CD4-positive, CD25-positive, alpha-beta regulatory T cell (primary cell): ENCODE measurements around the gene EMC8. TPM values are rescaled to one million over a fixed set of nuclear protein-coding genes. Genes with fewer than 3 reads are reported as not detected.

Source experiments
- ATAC-seq, 2 donors: fragments of 150-1000 bp; cut with Tn5 transposase; one replicate each; pipeline ENCODE4 v1.10.0; 2021; ENCODE audit warnings: low read depth in 2 of 2, moderate number of reproducible peaks in 2 of 2, moderate library complexity in 1 of 2
- DNase-seq, 3 donors: peaks; one replicate each; pipeline versions ENCODE4 v3.0.0 to v3.0.0-alpha.2; 2012 to 2022; ENCODE audit warnings: mixed read lengths in 1 of 3
- H3K27ac ChIP-seq: one replicate; pipeline ENCODE4 v1.7.0; 2013; ENCODE audit warnings: mild to moderate bottlenecking, low read length; ENCODE audit not compliant: insufficient read depth, poor library complexity, severe bottlenecking
- H3K27me3 ChIP-seq: one replicate; pipeline ENCODE4 v1.7.0; 2013; ENCODE audit warnings: low read length; ENCODE audit not compliant: control insufficient read depth, insufficient read depth
- H3K36me3 ChIP-seq: one replicate; pipeline ENCODE4 v1.7.0; 2013; ENCODE audit warnings: mild to moderate bottlenecking, low read length, moderate library complexity; ENCODE audit not compliant: control insufficient read depth, insufficient read depth
- H3K4me1 ChIP-seq: 2 replicates; pipeline ENCODE4 v1.7.0; 2013; ENCODE audit warnings: mild to moderate bottlenecking, low read length; ENCODE audit not compliant: insufficient read depth, control insufficient read depth, poor library complexity, severe bottlenecking
- H3K4me3 ChIP-seq: one replicate; pipeline ENCODE4 v1.7.0; 2013; ENCODE audit warnings: low read depth, mild to moderate bottlenecking, low read length, moderate library complexity
- H3K9me3 ChIP-seq, 2 experiments: 1 replicate in 1 of 2; 2 replicates in 1 of 2; pipeline ENCODE4 v1.7.0; 2013; ENCODE audit warnings: low read length in 2 of 2, mild to moderate bottlenecking in 1 of 2, moderate library complexity in 1 of 2; ENCODE audit not compliant: control insufficient read depth in 2 of 2
- H3K27ac Mint-ChIP-seq, 3 donors: one replicate each; pipeline ENCODE4 v1.8.0; 2020 to 2022; ENCODE audit warnings: mild to moderate bottlenecking in 3 of 3, mixed read lengths in 3 of 3, moderate library complexity in 2 of 3
- H3K27me3 Mint-ChIP-seq: one replicate; pipeline ENCODE4 v1.8.0; 2022; ENCODE audit warnings: mild to moderate bottlenecking, mixed read lengths
- H3K36me3 Mint-ChIP-seq: one replicate; pipeline ENCODE4 v1.8.0; 2020; ENCODE audit warnings: mixed read lengths
- H3K4me1 Mint-ChIP-seq, 4 donors: one replicate each; pipeline ENCODE4 v1.8.0; 2020 to 2022; ENCODE audit warnings: mixed read lengths in 4 of 4, mild to moderate bottlenecking in 1 of 4
- H3K4me3 Mint-ChIP-seq, 4 donors: one replicate each; pipeline ENCODE4 v1.8.0; 2020 to 2022; ENCODE audit warnings: mild to moderate bottlenecking in 4 of 4, mixed read lengths in 4 of 4, moderate library complexity in 3 of 4
- H3K9me3 Mint-ChIP-seq, 7 donors: one replicate each; pipeline ENCODE4 v1.8.0; 2020 to 2022; ENCODE audit warnings: mixed read lengths in 7 of 7, mild to moderate bottlenecking in 3 of 7, moderate library complexity in 2 of 7
- polyA plus RNA-seq, 4 donors: library from polyadenylated mRNA; unstranded; fragments of 300-500 nt; fragmentation: Illumina TruSeq; gene quantifications; one replicate each; pipeline ENCODE4 v1.2.3, GENCODE V29; 2021
- total RNA-seq: library from RNA; stranded (reverse); gene quantifications from one replicate; pipeline ENCODE4 v1.2.3, GENCODE V29; 2022

The EMC8 gene
- total and polyA plus RNA-seq, 5 donors from 2014 or later, result 23.7 to 36.9 (median 28.8) TPM

DNA sequence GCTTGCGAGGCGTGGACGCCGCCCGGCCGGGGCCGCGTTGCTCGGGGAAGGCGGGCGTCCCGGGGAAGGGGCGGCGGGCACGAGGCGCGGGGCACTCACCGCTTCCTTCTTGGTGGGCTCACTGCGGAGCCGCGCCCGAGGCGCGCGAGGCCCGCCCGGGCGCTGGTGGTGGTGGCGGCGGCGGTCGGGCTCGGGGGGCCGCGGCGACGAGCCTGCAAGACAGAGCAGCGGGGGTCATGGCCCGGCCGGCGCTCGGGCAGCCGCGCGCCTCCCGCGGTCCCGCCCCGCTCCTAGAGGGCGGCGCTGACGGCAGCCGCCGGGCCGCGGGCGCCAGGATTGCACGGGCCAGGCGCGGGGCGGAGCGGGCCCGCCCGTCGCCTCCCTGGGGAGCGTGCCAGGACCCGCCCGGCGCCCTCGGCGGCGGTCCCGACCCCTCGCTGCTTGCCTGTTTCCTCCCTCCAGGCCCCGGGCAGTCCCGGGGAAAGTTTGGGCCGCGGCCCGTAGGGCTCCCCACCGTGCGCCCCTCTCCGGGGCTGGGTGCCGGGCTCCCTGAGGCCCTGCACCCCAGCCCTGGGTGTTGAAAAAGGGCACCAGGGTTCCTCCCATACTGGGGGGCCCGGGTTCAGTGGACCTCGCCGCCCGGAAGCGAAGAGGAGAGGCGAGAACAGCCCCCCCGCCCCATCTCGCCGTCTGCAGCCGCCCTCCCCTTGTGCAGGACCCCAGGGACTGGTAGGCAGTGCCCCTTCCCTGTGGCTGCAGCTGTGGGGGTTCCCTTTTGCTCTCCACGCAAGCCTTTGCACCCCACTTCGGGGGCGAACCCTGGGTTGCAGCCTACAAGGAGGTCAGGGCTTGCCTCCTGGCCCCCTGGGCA, 48.3 kb downstream of the EMC8 start, which contains the start of gene C16orf74:
C16orf74 (minus strand) TSS at position 270 of the 871 bp plus-strand sequence. CDS start 15,879 bp downstream, outside the sequence.
- no peak within 1 kb of the TSS for H3K27ac Mint-ChIP-seq
- Histone ChIP-seq H3K4me1 (peaks cover 17% of the 10 kb centered on the region), H3K9me3 (no peaks in the 10 kb centered on the region), H3K27ac (no peak within 1 kb of the TSS), H3K36me3 (no peaks in the 10 kb centered on the region), H3K4me3 (no peak within 1 kb of the TSS), H3K27me3 (peaks cover 8% of the 10 kb centered on the region)
- ATAC-seq (peak in 1 of 2 donors; percentile 58), DNase-seq (no peak)
- H3K9me3 Mint-ChIP-seq, result no peaks in the 10 kb centered on the region
- H3K27me3 Mint-ChIP-seq, result peaks cover 60% of the 10 kb centered on the region
- peak within 1 kb of the TSS; percentile 16 to 89 (median 83) for H3K4me3 Mint-ChIP-seq
- H3K36me3 Mint-ChIP-seq, result no peaks in the 10 kb centered on the region
- H3K4me1 Mint-ChIP-seq, result peaks cover 0 to 15% (median 3%) of the 10 kb centered on the region in 4 donors

DNA sequence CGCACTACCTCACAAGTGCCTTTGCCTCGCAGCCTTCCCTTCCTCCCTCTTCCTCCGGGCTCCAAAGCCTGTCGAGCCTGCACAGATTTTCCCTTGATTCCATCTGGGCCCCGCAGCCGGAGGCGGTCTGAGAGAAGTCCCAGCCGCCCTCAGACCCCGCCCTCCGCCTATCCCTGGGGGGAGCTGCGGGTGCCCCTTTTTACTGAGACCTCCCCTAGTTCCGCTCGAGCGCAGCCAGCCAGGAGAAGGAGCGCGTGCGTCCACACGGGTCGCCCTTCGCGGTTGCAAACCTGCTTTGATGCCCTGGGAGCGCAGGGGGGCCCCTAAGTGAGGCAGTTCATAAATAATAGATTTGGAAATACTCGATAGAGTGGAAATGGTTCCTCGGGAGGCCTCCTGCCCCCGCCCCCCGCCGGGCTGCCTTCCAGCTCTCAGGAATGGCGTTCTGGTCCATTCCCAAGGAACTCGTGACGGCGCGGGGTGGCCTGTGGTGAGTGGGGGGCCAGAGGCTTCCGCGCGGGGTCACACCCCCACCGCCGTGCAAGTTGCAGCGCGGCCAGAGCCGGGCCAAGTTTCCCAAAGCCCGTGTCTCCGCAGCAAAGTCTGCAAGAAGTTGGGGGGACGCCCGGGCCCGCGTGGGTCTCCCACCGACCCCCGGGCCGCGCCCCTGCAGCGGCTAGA, 49.1 kb downstream of the EMC8 start:
- DNase-seq, result no peak
- ATAC-seq, result peak in 1 of 2 donors; percentile 23

DNA sequence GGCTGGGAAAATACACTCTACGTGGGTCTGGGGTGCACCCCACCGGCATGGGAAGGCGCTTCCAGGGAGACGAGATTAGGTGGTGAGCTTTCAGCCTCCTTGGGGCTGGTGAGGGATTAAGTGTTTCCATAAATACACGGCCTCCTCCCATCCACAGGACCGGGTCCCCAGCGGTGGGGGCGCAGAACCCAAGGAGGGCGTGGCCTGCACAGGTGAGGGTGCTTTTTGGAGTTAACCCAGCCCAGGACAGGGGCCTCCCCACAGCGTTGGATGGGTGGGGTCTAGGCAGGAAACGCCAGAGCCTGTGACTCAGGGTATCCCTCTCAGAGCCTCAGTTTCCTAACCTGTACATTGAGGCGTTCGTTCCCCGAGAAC, 49.6 kb downstream of the EMC8 start:
- H3K27ac Mint-ChIP-seq, result no peak overlapping the region
- peak overlapping the region in 3 of 4 donors; percentile 16 to 89 (median 80) for H3K4me3 Mint-ChIP-seq
- peaks cover 8% of the 10 kb centered on the region for H3K27me3 ChIP-seq
- H3K9me3 ChIP-seq, result no peaks in the 10 kb centered on the region
- no peaks in the 10 kb centered on the region for H3K36me3 Mint-ChIP-seq
- no peak overlapping the region for H3K4me3 ChIP-seq
- DNase-seq (no peak), ATAC-seq (no peak)
- H3K4me1 Mint-ChIP-seq, result peaks cover 0 to 15% (median 3%) of the 10 kb centered on the region in 4 donors
- no peak overlapping the region for H3K27ac ChIP-seq
- H3K4me1 ChIP-seq, result peaks cover 17% of the 10 kb centered on the region
- H3K9me3 Mint-ChIP-seq, result no peaks in the 10 kb centered on the region
- H3K27me3 Mint-ChIP-seq, result peaks cover 61% of the 10 kb centered on the region
- no peaks in the 10 kb centered on the region for H3K36me3 ChIP-seq

More for the DNA sequence above, 49.1 kb downstream of the EMC8 start:
- Mint-ChIP-seq H3K27ac (no peak overlapping the region), H3K4me3 (peak overlapping the region; percentile 16 to 89 (median 83)), H3K9me3 (no peaks in the 10 kb centered on the region), H3K36me3 (no peaks in the 10 kb centered on the region), H3K27me3 (peaks cover 62% of the 10 kb centered on the region), H3K4me1 (peaks cover 0 to 15% (median 3%) of the 10 kb centered on the region in 4 donors)
- H3K4me1 ChIP-seq, result peaks cover 17% of the 10 kb centered on the region
- no peaks in the 10 kb centered on the region for H3K9me3 ChIP-seq
- H3K27ac ChIP-seq, result no peak overlapping the region
- no peak overlapping the region for H3K4me3 ChIP-seq
- H3K27me3 ChIP-seq, result peaks cover 8% of the 10 kb centered on the region
- H3K36me3 ChIP-seq, result no peaks in the 10 kb centered on the region

DNA sequence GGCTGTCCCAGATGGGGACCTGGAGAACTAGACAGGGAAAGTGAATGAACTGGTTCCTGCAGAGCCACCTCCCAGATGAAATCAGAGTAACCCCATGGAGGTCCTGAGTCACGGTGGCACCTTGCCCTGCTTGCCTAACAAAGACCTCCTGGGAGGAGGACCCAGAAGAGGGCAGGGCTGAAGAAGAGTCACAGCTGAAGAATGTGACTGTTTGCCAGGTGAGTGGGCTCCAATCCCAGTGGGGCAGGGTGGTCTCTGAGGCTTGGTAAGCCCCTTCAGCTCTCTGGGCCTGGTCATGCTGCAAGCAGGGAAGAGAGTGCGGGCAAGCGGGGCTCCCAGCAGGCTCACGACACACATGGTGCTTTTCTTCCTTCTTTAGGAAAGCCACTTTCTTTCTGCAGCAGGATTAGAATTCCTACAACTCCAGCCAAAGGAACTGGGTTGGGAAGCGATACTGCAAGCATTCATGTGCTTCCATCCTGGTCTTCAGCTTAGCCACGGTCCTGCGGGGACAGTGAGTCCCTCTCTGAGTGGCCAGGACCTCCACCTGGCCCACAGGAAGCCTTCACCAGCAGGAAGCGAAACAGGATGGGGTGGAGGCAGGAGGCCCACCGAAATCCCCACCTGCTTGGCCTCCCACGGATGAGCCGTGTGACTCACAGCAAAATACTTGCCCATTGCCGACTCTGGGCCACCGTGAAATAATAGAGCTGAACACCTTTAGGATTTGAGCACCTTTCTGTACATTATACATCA, 52.7 kb downstream of the EMC8 start:
- peaks cover 17% of the 10 kb centered on the region for H3K4me1 ChIP-seq
- H3K27me3 ChIP-seq, result peaks cover 4% of the 10 kb centered on the region
- H3K4me3 ChIP-seq, result no peak overlapping the region
- H3K27ac ChIP-seq, result no peak overlapping the region
- DNase-seq (peak in 1 of 3 donors; percentile 16), ATAC-seq (no peak)
- H3K36me3 Mint-ChIP-seq, result no peaks in the 10 kb centered on the region
- no peaks in the 10 kb centered on the region for H3K9me3 Mint-ChIP-seq
- peak overlapping the region in 1 of 3 donors; percentile 63 for H3K27ac Mint-ChIP-seq
- H3K9me3 ChIP-seq, result no peaks in the 10 kb centered on the region
- peaks cover 36% of the 10 kb centered on the region for H3K27me3 Mint-ChIP-seq
- H3K4me1 Mint-ChIP-seq, result peaks cover 0 to 12% (median 3%) of the 10 kb centered on the region in 4 donors
- H3K4me3 Mint-ChIP-seq, result no peak overlapping the region
- no peaks in the 10 kb centered on the region for H3K36me3 ChIP-seq

DNA sequence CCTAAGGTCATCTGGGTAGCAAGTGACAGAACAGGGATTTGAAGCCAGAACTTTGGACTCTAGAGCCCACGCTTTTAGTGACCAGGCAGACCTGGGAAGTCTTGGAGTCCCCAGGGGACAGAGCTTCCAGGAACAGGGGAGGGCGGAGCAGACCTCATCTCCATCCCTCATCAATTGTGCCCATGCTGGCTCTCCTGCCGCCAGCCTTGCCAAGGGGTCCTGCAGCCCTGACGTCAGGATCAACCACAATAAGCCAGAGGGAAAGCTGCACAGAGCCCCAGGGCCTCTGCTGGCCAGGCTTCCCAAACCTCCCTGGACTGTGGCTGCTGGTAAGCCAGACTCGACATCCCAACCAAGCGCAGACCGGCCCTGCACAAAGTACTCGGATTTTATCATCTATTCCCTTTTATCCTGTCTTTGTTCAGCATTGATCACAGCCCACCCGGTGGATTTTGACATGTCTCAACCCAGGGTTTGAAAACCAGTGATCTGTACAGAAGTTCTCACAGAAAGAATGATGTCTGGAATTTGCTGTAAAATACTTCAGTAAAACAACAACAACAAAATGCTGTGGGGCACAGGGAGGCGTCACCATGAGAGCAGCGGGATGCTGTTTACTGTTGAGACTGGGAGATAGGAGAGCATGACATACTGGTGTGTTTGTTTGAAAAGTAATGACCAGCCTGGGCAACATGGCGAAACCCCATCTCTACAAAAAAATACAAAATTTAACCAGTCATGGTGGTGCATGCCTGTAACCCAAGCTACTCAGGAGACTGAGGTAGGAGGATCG, 60.2 kb downstream of the EMC8 start:
- ATAC-seq, result no peak
- Mint-ChIP-seq H3K27ac (peak overlapping the region in 1 of 3 donors; percentile 15), H3K4me1 (peaks cover 4 to 26% (median 14%) of the 10 kb centered on the region in 4 donors), H3K4me3 (no peak overlapping the region), H3K36me3 (no peaks in the 10 kb centered on the region), H3K9me3 (no peaks in the 10 kb centered on the region), H3K27me3 (peaks cover 4% of the 10 kb centered on the region)
- DNase-seq, result no peak
- H3K27me3 ChIP-seq, result no peaks in the 10 kb centered on the region
- no peaks in the 10 kb centered on the region for H3K36me3 ChIP-seq
- H3K4me3 ChIP-seq, result no peak overlapping the region
- peaks cover 23% of the 10 kb centered on the region for H3K4me1 ChIP-seq
- no peaks in the 10 kb centered on the region for H3K9me3 ChIP-seq
- H3K27ac ChIP-seq, result no peak overlapping the region

DNA sequence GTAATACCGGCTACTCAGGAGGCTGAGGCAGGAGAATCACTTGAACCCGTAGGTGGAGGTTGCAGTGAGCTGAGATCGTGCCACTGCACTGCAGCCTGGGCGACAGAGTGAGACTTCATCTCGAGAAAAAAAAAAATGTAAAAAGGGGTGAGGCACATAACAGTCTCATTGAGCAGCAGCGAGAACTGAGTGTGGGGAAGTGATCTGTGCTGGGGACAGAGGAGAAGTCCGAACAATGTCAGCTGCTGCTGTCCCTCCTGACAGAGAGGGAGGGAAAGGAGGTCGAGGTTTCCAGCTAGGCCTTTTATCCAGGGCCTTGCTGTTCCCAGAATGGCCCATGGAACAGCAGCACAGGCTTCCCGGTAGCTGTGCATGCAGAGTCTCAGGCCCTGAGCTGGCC, 62.4 kb downstream of the EMC8 start:
- Mint-ChIP-seq H3K4me3 (no peak overlapping the region), H3K36me3 (no peaks in the 10 kb centered on the region), H3K4me1 (peaks cover 4 to 38% (median 14%) of the 10 kb centered on the region in 4 donors), H3K9me3 (no peaks in the 10 kb centered on the region), H3K27ac (no peak overlapping the region), H3K27me3 (peaks cover 4% of the 10 kb centered on the region)
- Histone ChIP-seq H3K36me3 (no peaks in the 10 kb centered on the region), H3K4me1 (peaks cover 29% of the 10 kb centered on the region), H3K27ac (no peak overlapping the region), H3K9me3 (no peaks in the 10 kb centered on the region), H3K27me3 (no peaks in the 10 kb centered on the region), H3K4me3 (no peak overlapping the region)
- DNase-seq (no peak), ATAC-seq (no peak)

DNA sequence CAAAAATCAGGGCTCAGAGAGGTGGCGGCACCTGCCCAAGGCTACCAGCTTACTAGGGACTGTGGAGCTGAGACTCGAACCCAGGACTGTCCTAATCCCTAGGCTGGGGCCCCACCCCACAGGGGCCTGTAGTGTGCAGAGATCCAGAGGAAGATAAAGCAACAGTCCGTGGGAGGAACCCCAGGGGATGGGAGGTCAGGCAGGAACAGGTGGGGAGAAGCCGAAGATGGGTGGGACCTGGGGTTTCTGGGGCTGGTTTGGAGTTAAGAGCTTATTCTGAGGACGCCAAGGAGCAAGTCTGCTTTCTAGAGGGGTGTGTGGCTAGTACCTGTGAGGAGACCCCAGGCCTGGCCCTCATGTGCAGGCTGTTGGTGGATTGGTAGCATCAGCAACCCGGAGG, 63.4 kb downstream of the EMC8 start:
- DNase-seq (no peak), ATAC-seq (no peak)
- Mint-ChIP-seq H3K27me3 (peaks cover 4% of the 10 kb centered on the region), H3K4me1 (peaks cover 4 to 43% (median 14%) of the 10 kb centered on the region in 4 donors), H3K36me3 (no peaks in the 10 kb centered on the region), H3K27ac (peak overlapping the region; percentile 90 to 98 (median 93)), H3K9me3 (no peaks in the 10 kb centered on the region), H3K4me3 (peak overlapping the region; percentile 81 to 91 (median 88))
- peaks cover 29% of the 10 kb centered on the region for H3K4me1 ChIP-seq
- H3K36me3 ChIP-seq, result no peaks in the 10 kb centered on the region
- H3K27me3 ChIP-seq, result no peaks in the 10 kb centered on the region
- peak overlapping the region; percentile 41 for H3K27ac ChIP-seq
- H3K4me3 ChIP-seq, result no peak overlapping the region
- H3K9me3 ChIP-seq, result no peaks in the 10 kb centered on the region
